BLaER1 treated with 17β-estradiol and CSF1 and Interleukin-3, amounts not matched to agents 10 nM and 100 nM (cell line): ENCODE results near the gene ZCCHC24.

ENCODE experiments used
- H3K27ac ChIP-seq, 11 experiments: shearing (Covaris generic); formaldehyde crosslinking; 2 replicates each; pipeline ENCODE4 v1.8.1; 2022
- H3K27me3 ChIP-seq, 11 experiments: shearing (Covaris generic); formaldehyde crosslinking; 2 replicates each; pipeline ENCODE4 v1.8.1; 2022
- H3K36me3 ChIP-seq, 11 experiments: shearing (Covaris generic); formaldehyde crosslinking; 2 replicates each; pipeline ENCODE4 v1.8.1; 2022
- H3K4me1 ChIP-seq, 10 experiments: shearing (Covaris generic); formaldehyde crosslinking; 2 replicates each; pipeline ENCODE4 v1.8.1; 2022
- H3K4me2 ChIP-seq, 11 experiments: shearing (Covaris generic); formaldehyde crosslinking; 2 replicates each; pipeline ENCODE4 v1.8.1; 2022
- H3K4me3 ChIP-seq, 10 experiments: shearing (Covaris generic); formaldehyde crosslinking; 2 replicates each; pipeline ENCODE4 v1.8.1; 2022
- H3K9ac ChIP-seq, 11 experiments: shearing (Covaris generic); formaldehyde crosslinking; 2 replicates each; pipeline ENCODE4 v1.8.1; 2022
- H3K9me3 ChIP-seq, 11 experiments: shearing (Covaris generic); formaldehyde crosslinking; replicated peaks in 1 of 11; 2 replicates each; pipeline ENCODE4 v1.8.1; 2022
- H4K20me1 ChIP-seq, 11 experiments: shearing (Covaris generic); formaldehyde crosslinking; 2 replicates each; pipeline ENCODE4 v1.8.1; 2022
- Cebpa-rat ChIP-seq, 11 experiments: shearing (Covaris generic); IDR thresholded peaks; 2 replicates each; pipeline ENCODE4 v1.8.1; 2022

ZCCHC24 gene

DNA sequence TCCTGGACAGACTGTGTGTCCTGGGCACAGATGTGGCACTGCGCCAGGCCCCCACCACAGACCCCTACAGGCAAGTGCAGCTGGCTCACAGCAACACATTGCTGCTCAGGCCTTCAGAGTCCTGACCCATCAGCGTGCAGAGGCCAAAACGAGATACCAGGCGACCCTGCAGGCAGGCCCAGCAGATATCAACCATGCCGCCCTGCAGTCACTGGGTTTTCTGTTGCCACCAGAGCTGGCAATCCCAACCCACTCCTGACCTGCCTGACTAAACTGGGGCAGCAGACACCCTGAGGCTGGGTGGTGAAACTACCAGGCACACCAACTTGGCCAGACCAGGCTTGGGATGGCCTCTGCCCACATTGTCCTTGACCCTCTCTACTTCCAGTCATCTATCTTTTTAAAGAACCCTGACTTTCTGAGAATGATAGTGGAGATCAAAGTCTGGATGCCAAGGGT lies 20.3 kb downstream of the ZCCHC24 start:
- Histone ChIP-seq H3K9me3 (peaks cover 0 to 10% (median 0%) of the 10 kb centered on the region in 11 experiments; a peak in 2 of 22 replicates), H3K4me1 (peaks cover 0 to 42% (median 28%) of the 10 kb centered on the region in 10 experiments; a peak in 18 of 20 replicates), H3K4me3 (no peak overlapping the region), H3K27ac (no peak overlapping the region), H3K36me3 (peaks cover 8 to 77% (median 57%) of the 10 kb centered on the region in 11 experiments; a peak in 20 of 22 replicates), H3K27me3 (no peaks in the 10 kb centered on the region), H3K9ac (no peak overlapping the region), H3K4me2 (no peak overlapping the region), H4K20me1 (peaks cover 0 to 13% (median 0%) of the 10 kb centered on the region in 11 experiments; a peak in 4 of 22 replicates)
- no peak for TF ChIP-seq Cebpa-rat (IDR thresholded peaks at IDR 0.05)

DNA sequence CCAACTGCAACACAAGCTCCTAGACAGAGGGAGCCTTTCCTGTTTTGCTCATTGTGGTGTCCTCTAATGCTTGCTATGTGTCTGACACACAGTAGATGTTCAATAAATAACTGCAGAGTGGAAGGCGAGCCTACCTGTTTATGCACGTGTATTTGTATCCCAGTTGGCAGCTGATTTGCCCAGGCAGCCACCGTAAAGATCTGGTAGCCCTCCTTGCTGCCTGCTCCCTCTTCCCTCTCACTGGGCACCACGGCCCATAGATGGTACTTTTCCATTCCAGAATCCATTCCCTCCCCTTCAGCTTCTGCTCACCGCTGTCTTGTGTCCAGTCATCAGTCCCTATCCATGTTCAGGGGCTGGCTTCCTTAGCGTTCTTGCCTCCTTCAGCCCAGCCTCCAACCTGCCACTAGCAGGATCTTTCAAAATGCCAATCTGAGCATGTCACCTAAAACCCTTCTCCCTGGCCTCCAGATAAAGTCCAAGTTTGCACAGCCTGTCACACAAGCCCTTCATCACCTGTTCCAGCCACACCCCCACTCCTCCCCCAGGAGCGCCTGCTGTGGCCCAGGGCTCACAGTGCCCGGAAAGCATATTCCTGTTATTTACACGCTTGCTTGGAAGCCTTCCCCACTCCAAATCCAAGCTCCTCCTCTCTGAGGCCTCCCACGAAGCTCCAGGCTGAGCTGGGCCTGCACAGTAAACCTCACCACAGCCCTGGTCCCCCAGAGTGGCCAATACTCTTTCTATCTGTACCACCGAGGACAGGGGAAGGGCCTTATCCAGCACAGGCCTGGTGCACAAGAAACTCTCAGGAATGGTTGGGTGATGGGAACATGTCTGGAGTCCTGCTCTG lies 21.0 kb downstream of the ZCCHC24 start:
- H3K4me3 ChIP-seq: no peak overlapping the region
- H4K20me1 ChIP-seq: peaks cover 0 to 7% (median 0%) of the 10 kb centered on the region in 11 experiments; a peak in 4 of 22 replicates
- no peak overlapping the region for H3K27ac ChIP-seq
- H3K4me1 ChIP-seq: peaks cover 0 to 44% (median 30%) of the 10 kb centered on the region in 10 experiments; a peak in 18 of 20 replicates
- no peak for TF ChIP-seq Cebpa-rat (IDR thresholded peaks at IDR 0.05)
- no peak overlapping the region for H3K4me2 ChIP-seq
- no peaks in the 10 kb centered on the region for H3K27me3 ChIP-seq
- no peak overlapping the region; a peak in 1 of 22 replicates for H3K9ac ChIP-seq
- H3K36me3 ChIP-seq: peaks cover 8 to 70% (median 51%) of the 10 kb centered on the region in 11 experiments; a peak in 20 of 22 replicates
- peaks cover 0 to 10% (median 0%) of the 10 kb centered on the region in 11 experiments; a peak in 2 of 22 replicates for H3K9me3 ChIP-seq

DNA sequence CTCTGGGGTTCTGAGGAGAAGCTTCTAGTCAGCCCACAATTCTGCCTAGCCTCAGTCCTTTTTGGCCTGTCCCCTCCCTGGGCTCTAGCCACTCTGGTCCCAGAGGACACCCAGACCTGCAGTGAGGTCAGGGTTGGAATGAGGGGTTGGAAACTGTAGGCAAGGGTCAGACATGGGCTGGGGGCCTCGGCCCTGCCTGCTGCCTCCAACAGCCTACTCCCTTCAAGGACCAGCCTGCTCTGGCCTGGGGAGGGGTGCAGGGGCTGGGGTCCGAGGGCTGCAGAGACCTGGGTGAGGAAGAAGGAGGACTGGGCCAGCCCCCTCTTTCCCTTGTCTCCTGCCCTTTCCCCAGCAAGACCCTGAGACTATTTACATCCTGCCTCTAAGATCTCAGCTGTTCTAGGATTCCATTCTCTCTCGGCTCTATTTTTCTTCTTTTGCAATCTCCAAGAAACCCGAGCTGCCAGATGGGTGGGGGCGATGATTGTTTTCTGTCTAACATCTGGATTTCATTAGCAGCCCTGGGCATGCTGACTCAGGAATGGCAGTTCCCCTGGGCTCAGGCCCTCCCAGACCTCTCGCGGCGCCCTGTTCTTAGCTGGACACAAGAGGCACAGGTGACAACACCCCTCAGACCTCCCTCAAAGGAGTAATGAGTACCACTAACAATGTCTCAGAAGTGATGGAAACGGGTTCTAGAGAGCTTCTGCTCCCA lies 23.1 kb downstream of the ZCCHC24 start:
- Histone ChIP-seq H3K36me3 (peaks cover 8 to 62% (median 37%) of the 10 kb centered on the region in 11 experiments; a peak in 20 of 22 replicates), H3K27me3 (no peaks in the 10 kb centered on the region), H4K20me1 (peaks cover 0 to 7% (median 0%) of the 10 kb centered on the region in 11 experiments; a peak in 4 of 22 replicates), H3K4me3 (no peak overlapping the region), H3K27ac (peak overlapping the region in 8 of 11 experiments; percentile 1 to 68 (median 34); a peak in 11 of 22 replicates), H3K9me3 (no peaks in the 10 kb centered on the region; a peak in 1 of 22 replicates), H3K9ac (peak overlapping the region in 5 of 11 experiments; percentile 7 to 55 (median 27); a peak in 4 of 22 replicates), H3K4me2 (peak overlapping the region in 7 of 11 experiments; percentile 21 to 88 (median 80); a peak in 11 of 22 replicates), H3K4me1 (peaks cover 0 to 44% (median 30%) of the 10 kb centered on the region in 10 experiments; a peak in 18 of 20 replicates)
- TF ChIP-seq Cebpa-rat (IDR thresholded peaks at IDR 0.05): no peak

DNA sequence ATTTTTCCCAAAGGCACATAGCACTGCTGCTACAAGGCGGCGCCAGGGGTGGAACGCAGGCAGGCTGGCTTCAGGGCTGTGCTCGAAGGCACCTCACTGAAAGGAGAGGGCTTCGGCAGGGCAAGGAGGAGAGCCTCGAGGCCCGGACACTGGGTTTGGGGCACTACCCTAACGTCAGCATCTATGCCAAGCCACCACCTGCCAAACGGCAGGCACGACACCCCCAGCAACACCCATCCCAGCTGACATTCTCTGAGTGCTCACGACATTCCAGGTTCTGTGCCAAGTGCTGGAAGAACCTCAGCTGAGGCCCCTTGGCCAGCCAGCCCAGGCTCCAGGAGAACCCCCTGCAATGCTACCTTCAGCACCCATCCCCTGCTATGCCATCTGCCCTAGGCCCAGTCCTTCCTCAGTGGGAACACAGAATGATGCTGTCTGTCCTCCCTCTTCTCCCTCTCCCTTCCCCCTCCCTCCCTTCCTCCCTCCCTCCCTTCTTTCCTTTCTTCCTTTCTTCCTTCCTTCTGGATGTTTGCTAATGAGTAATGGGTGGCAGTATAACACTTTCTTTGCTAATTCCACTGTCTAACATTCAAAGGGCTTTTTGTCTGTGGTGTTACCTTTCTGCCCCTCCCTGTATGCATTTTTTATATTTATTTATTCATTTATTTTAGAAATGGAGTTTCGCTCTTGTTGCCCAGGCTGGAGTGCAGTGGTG lies 24.3 kb downstream of the ZCCHC24 start:
- H3K4me2 ChIP-seq: peak overlapping the region in 9 of 11 experiments; percentile 70 to 88 (median 78); a peak in 20 of 22 replicates
- no peak for TF ChIP-seq Cebpa-rat (IDR thresholded peaks at IDR 0.05)
- peak overlapping the region in 9 of 11 experiments; percentile 41 to 68 (median 62); a peak in 13 of 22 replicates for H3K27ac ChIP-seq

DNA sequence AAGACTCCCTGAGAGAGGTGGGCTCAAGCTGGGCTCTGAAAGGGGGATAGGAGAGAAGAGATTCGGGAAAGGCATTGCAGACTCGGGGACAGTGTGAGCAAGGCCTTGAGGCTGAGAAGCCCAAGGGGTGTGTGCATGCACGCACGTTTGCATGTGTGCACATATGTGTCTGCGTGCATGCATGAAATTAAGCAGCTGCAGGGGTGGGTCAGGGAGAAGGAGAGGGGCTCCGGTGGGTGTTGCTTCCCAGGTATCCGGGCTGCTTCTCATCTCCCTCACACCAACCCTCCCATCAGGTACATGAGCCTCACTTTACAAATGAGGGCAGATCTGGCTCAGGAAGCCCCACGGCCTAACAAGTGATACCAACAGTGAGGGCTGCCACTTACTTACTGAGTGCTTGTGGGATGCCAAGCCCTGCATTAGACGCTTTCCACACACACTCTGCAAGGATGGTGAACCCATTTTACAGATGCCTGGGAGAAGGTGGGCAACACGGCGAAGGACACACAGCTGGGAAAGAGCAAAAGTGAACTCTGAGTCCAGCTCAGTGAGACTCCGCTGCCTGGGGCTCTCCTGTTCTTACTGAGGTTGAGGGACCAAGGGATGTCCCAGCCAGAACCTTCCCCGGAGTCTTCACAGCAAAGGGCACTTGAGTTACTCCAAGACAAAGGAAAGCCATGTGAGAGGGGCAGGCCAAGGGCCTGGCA lies 26.4 kb downstream of the ZCCHC24 start:
- H3K36me3 ChIP-seq: peaks cover 0 to 42% (median 14%) of the 10 kb centered on the region in 11 experiments; a peak in 14 of 22 replicates
- peak overlapping the region in 9 of 11 experiments; percentile 11 to 64 (median 45); a peak in 14 of 22 replicates for H3K9ac ChIP-seq
- H3K9me3 ChIP-seq: no peaks in the 10 kb centered on the region
- peak overlapping the region in 3 of 11 experiments; percentile 5 to 62 (median 51); a peak in 15 of 22 replicates for H3K27ac ChIP-seq
- peak overlapping the region in 2 of 10 experiments; percentile 9 to 27; a peak in 3 of 20 replicates for H3K4me3 ChIP-seq
- peaks cover 0 to 37% (median 30%) of the 10 kb centered on the region in 10 experiments; a peak in 18 of 20 replicates for H3K4me1 ChIP-seq
- peaks cover 0 to 6% (median 0%) of the 10 kb centered on the region in 11 experiments; a peak in 1 of 22 replicates for H4K20me1 ChIP-seq
- TF ChIP-seq Cebpa-rat (IDR thresholded peaks at IDR 0.05): no peak
- no peak overlapping the region; a peak in 3 of 22 replicates for H3K4me2 ChIP-seq
- H3K27me3 ChIP-seq: no peaks in the 10 kb centered on the region

More for the DNA sequence above, 24.3 kb downstream of the ZCCHC24 start:
- Histone ChIP-seq H3K4me1 (peaks cover 0 to 44% (median 30%) of the 10 kb centered on the region in 10 experiments; a peak in 18 of 20 replicates), H4K20me1 (peaks cover 0 to 7% (median 0%) of the 10 kb centered on the region in 11 experiments; a peak in 4 of 22 replicates), H3K4me3 (no peak overlapping the region), H3K9ac (peak overlapping the region in 10 of 11 experiments; percentile 1 to 60 (median 30); a peak in 10 of 22 replicates), H3K36me3 (peaks cover 7 to 62% (median 34%) of the 10 kb centered on the region in 11 experiments; a peak in 20 of 22 replicates), H3K9me3 (no peaks in the 10 kb centered on the region), H3K27me3 (no peaks in the 10 kb centered on the region)

DNA sequence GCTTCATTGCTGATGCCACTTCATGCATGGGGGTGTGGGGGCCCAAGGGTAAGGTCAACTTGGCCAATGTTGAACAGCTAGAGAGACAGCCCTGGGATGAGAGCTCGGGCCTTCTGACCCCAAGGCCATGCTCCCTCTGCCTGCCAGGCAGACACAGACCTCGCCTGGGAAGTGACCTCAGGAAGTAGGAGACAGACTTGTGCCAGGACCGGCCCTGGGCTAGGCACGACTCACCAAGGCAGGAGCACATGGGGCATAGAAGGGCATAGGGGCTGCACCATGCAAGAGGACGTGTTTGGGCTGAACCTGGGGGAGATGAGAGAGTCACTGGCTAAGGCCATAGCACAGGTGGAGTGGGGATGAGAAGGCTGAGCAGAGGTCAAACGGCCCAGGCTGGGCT lies 27.1 kb downstream of the ZCCHC24 start:
- H3K4me2 ChIP-seq: no peak overlapping the region; a peak in 3 of 22 replicates
- H4K20me1 ChIP-seq: 0 out of 22 replicates have a peak, but pooled peaks cover 0 to 6% (median 0%) of the 10 kb centered on the region in 11 experiments
- TF ChIP-seq Cebpa-rat (IDR thresholded peaks at IDR 0.05): no peak
- peaks cover 0 to 37% (median 10%) of the 10 kb centered on the region in 11 experiments; a peak in 12 of 22 replicates for H3K36me3 ChIP-seq
- peak overlapping the region in 8 of 11 experiments; percentile 8 to 61 (median 32); a peak in 8 of 22 replicates for H3K9ac ChIP-seq
- no peaks in the 10 kb centered on the region for H3K9me3 ChIP-seq
- no peak overlapping the region; a peak in 1 of 20 replicates for H3K4me3 ChIP-seq
- peak overlapping the region in 2 of 11 experiments; percentile 18 to 23; a peak in 13 of 22 replicates for H3K27ac ChIP-seq
- no peaks in the 10 kb centered on the region for H3K27me3 ChIP-seq
- peaks cover 0 to 33% (median 30%) of the 10 kb centered on the region in 10 experiments; a peak in 18 of 20 replicates for H3K4me1 ChIP-seq

DNA sequence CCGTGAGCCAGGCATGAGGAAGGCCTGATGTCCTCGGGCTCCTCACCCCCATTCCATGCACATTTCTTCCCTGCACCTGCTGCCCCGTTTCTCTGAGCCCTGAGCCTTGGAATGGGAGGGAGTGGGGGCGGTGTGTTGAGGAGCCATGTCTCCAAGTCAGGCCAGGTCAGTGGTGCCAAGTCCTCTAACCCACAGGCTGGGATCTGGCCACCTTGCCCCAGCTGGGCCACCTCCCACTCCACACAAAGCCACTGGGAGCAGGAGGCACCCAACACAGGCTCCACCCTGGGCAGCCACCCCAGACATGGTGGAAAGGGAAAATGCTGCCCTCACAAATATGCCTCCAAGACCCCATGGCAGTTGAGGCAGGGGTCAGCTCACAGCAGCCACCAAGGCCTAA lies 27.7 kb downstream of the ZCCHC24 start:
- peak overlapping the region in 2 of 11 experiments; percentile 18 to 23; a peak in 12 of 22 replicates for H3K27ac ChIP-seq
- H3K4me1 ChIP-seq: peaks cover 0 to 29% (median 28%) of the 10 kb centered on the region in 10 experiments; a peak in 18 of 20 replicates
- H3K4me3 ChIP-seq: no peak overlapping the region; a peak in 1 of 20 replicates
- no peak overlapping the region; a peak in 1 of 22 replicates for H3K4me2 ChIP-seq
- H3K36me3 ChIP-seq: peaks cover 0 to 35% (median 10%) of the 10 kb centered on the region in 11 experiments; a peak in 10 of 22 replicates
- H3K27me3 ChIP-seq: no peaks in the 10 kb centered on the region
- H3K9ac ChIP-seq: peak overlapping the region in 7 of 11 experiments; percentile 8 to 61 (median 49); a peak in 7 of 22 replicates
- no peak for TF ChIP-seq Cebpa-rat (IDR thresholded peaks at IDR 0.05)
- H3K9me3 ChIP-seq: no peaks in the 10 kb centered on the region
- 0 out of 22 replicates have a peak, but pooled peaks cover 0 to 6% (median 0%) of the 10 kb centered on the region in 11 experiments for H4K20me1 ChIP-seq
